Right lobe of liver (tissue), 6 donors: ENCODE data around the gene KCNAB3. TPM values are rescaled to one million over a fixed set of nuclear protein-coding genes. Genes with fewer than 3 reads are reported as not detected.

Source experiments
- ATAC-seq, 4 donors: fragments of 200-7000 bp; cut with Tn5 transposase; one replicate each; pipeline ENCODE4 v1.9.1; 2020; ENCODE audit warnings: mild to moderate bottlenecking in 4 of 4, moderate library complexity in 4 of 4
- DNase-seq, 3 donors: peaks; one replicate each; pipeline ENCODE4 v3.0.0-alpha.2; 2020
- H3K27ac ChIP-seq, 3 donors: fragments of 200-600 bp; one replicate each; pipeline ENCODE4 v1.8.0; 2022
- H3K27me3 ChIP-seq, 2 donors: fragments of 200-600 bp; one replicate each; pipeline ENCODE4 v1.8.0; 2022
- H3K36me3 ChIP-seq, 4 donors: fragments of 200-600 bp; sonication (generic) in 1 of 4; one replicate each; pipeline versions ENCODE4 v1.5.1 to v1.8.0; 2017 to 2022; ENCODE audit warnings: control low read depth in 1 of 4
- H3K4me1 ChIP-seq, 4 donors: fragments of 200-600 bp; sonication (generic) in 1 of 4; one replicate each; pipeline versions ENCODE4 v1.5.1 to v1.8.0; 2017 to 2022; ENCODE audit warnings: control low read depth in 1 of 4
- H3K4me3 ChIP-seq, 3 donors: fragments of 200-600 bp; one replicate each; pipeline ENCODE4 v1.8.0; 2022
- H3K9me3 ChIP-seq, 4 donors: fragments of 200-600 bp; sonication (generic) in 1 of 4; one replicate each; pipeline versions ENCODE4 v1.5.1 to v1.8.0; 2017 to 2022; ENCODE audit warnings: control low read depth in 1 of 4
- CTCF ChIP-seq, 4 donors: fragments of 200-600 bp in 3 of 4; fragments of 450-650 bp in 1 of 4; IDR thresholded peaks; one replicate each; pipeline versions ENCODE4 v1.5.1 to v1.8.0; 2016 to 2022; ENCODE audit warnings: antibody characterized with exemption in 4 of 4, mild to moderate bottlenecking in 2 of 4
- POLR2A ChIP-seq: fragments of 450-650 bp; IDR thresholded peaks from one replicate; pipeline ENCODE4 v1.6.1; 2017; ENCODE audit warnings: antibody characterized with exemption, mild to moderate bottlenecking
- WGBS: methylation state at CpG from one replicate; pipeline ENCODE4 v1.1.6; 2018; ENCODE audit warnings: low coverage, low lambda C conversion rate; ENCODE audit not compliant: insufficient coverage; ENCODE audit errors: missing lambda C conversion rate; 5-methylcytosine and 5-hydroxymethylcytosine counted together
- intact Hi-C, 2 donors: fragments of 100-400 bp; cut with DNase I; formaldehyde crosslinking; loops; one replicate each; pipeline versions ENCODE4 v1.11.2 to v1.14.1; 2022
- total RNA-seq, 6 experiments: library from RNA; depleted of rRNA in 2 of 6; stranded (reverse); fragments of >200 nt in 2 of 6; fragmentation: NEBNext Ultra II Directional in 3 of 6; extraction: Animal tissue kit (Norgen Biotek cat#: 25700) in 3 of 6; gene quantifications; one replicate each; pipeline versions ENCODE4 v1.1.0 to v1.2.4, GENCODE V29; 2016 to 2023
- donor health status: DM: no; HTN: yes; CAD: no.
- donor health status: DM: no; HTN: no; CAD: no.
- donor health status: DM: no; HTN: no; CAD: no.
- donor health status: DM: no; HTN: yes; CAD: no.
- donor health status: DM: no; HTN: yes; CAD: no.

The KCNAB3 gene
- total RNA-seq, 6 experiments from 2014 or later, result 0.61 to 2.9 (median 1.0) TPM; not detected in 1

- H3K4me1 ChIP-seq, result no peaks in the 10 kb centered on the region
- DNase-seq (no peak), ATAC-seq (no peak)
- H3K4me3 ChIP-seq, result no peak overlapping the region
- H3K27ac ChIP-seq, result no peak overlapping the region
- H3K27me3 ChIP-seq, result no peaks in the 10 kb centered on the region
- TF ChIP-seq CTCF (IDR thresholded peaks at IDR 0.05) (no peak), POLR2A (no peak)
- peaks cover 0 to 72% (median 28%) of the 10 kb centered on the region in 4 donors for H3K36me3 ChIP-seq
- WGBS, result no CpG with 5 or more reads among the region's 9 CpGs
- no peaks in the 10 kb centered on the region for H3K9me3 ChIP-seq
- intact Hi-C loops, result no loop called here
Observed at GRCh38 chr17:7944326-7944725, 14.7 kb upstream of the KCNAB3 start.

GRCh38 chr17:7943291-7943690, 13.6 kb upstream of the KCNAB3 start:
- H3K36me3 ChIP-seq, result peaks cover 0 to 65% (median 26%) of the 10 kb centered on the region in 4 donors
- TF ChIP-seq CTCF (IDR thresholded peaks at IDR 0.05) (no peak), POLR2A (no peak)
- no peak for DNase-seq
- ATAC-seq, result no peak
- H3K27ac ChIP-seq, result no peak overlapping the region
- WGBS, result 87% methylated on average over 6 of the region's 13 CpGs
- intact Hi-C loops, result no loop called here
- no peak overlapping the region for H3K4me3 ChIP-seq
- H3K9me3 ChIP-seq, result no peaks in the 10 kb centered on the region
- H3K27me3 ChIP-seq, result no peaks in the 10 kb centered on the region
- no peaks in the 10 kb centered on the region for H3K4me1 ChIP-seq

GRCh38 chr17:7940743-7941142, 11.1 kb upstream of the KCNAB3 start:
- Histone ChIP-seq H3K4me3 (no peak overlapping the region), H3K36me3 (peaks cover 0 to 51% (median 23%) of the 10 kb centered on the region in 4 donors), H3K27me3 (no peaks in the 10 kb centered on the region), H3K27ac (no peak overlapping the region), H3K4me1 (no peaks in the 10 kb centered on the region), H3K9me3 (no peaks in the 10 kb centered on the region)
- ATAC-seq (no peak), DNase-seq (no peak)
- no peak for TF ChIP-seq CTCF (IDR thresholded peaks at IDR 0.05)
- 92% methylated on average over 6 of the region's 6 CpGs for WGBS
- intact Hi-C loops, result no loop called here

GRCh38 chr17:7940034-7940433, 10.4 kb upstream of the KCNAB3 start:
- ATAC-seq, result no peak
- Histone ChIP-seq H3K27ac (no peak overlapping the region), H3K4me1 (no peaks in the 10 kb centered on the region), H3K4me3 (no peak overlapping the region), H3K36me3 (peaks cover 0 to 43% (median 20%) of the 10 kb centered on the region in 4 donors), H3K9me3 (no peaks in the 10 kb centered on the region), H3K27me3 (no peaks in the 10 kb centered on the region)
- WGBS, result 100% methylated on average over 2 of the region's 4 CpGs
- TF ChIP-seq POLR2A, result no peak
- no peak for TF ChIP-seq CTCF (IDR thresholded peaks at IDR 0.05)
- intact Hi-C loops, result no loop called here
- DNase-seq, result no peak

GRCh38 chr17:7935859-7936258, 6.2 kb upstream of the KCNAB3 start:
- Histone ChIP-seq H3K9me3 (no peaks in the 10 kb centered on the region), H3K4me3 (no peak overlapping the region), H3K27ac (no peak overlapping the region), H3K27me3 (no peaks in the 10 kb centered on the region), H3K36me3 (peaks cover 0 to 20% (median 8%) of the 10 kb centered on the region in 4 donors), H3K4me1 (peaks cover 0 to 3% (median 0%) of the 10 kb centered on the region in 4 donors)
- ATAC-seq, result no peak
- intact Hi-C loops, result no loop called here
- DNase-seq, result no peak
- TF ChIP-seq CTCF (IDR thresholded peaks at IDR 0.05) (no peak), POLR2A (no peak)
